Measurements from ENCODE around the gene MGST2.

DNA sequence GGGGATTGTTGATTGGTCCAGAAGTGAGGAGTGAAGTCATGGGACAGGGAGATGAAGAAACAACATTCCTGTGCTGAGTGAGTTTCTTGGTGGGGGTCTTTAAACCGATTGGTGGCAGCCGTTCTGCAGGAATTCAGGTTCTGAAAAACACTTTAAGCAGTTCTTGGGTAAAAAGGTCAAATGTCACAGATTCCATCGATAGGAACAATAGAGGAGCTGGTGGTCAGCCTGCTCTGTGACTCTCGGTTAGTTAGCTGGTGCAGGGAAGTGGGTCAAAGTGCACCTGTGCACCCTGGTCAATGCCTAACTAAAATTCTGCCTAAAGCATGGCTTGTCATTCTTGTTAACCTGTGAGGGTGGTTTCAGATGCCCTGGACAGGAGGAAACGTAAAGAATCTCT is 34.6 kb upstream of the MGST2 start:
- TF ChIP-seq POLR2A (IDR thresholded peaks at IDR 0.05), result no peak
- TF ChIP-seq, protein P1, sequence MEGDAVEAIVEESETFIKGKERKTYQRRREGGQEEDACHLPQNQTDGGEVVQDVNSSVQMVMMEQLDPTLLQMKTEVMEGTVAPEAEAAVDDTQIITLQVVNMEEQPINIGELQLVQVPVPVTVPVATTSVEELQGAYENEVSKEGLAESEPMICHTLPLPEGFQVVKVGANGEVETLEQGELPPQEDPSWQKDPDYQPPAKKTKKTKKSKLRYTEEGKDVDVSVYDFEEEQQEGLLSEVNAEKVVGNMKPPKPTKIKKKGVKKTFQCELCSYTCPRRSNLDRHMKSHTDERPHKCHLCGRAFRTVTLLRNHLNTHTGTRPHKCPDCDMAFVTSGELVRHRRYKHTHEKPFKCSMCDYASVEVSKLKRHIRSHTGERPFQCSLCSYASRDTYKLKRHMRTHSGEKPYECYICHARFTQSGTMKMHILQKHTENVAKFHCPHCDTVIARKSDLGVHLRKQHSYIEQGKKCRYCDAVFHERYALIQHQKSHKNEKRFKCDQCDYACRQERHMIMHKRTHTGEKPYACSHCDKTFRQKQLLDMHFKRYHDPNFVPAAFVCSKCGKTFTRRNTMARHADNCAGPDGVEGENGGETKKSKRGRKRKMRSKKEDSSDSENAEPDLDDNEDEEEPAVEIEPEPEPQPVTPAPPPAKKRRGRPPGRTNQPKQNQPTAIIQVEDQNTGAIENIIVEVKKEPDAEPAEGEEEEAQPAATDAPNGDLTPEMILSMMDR (IDR thresholded peaks at IDR 0.05), result no peak
